Activated CD8-positive, alpha-beta memory T cell treated with anti-CD3 and anti-CD28 coated beads for 1 hour (primary cell): Measurements from ENCODE around the gene RFX1.
"Not testable (repeated sequence)": the region's sequence is repeated elsewhere in the genome, so short reads cannot be mapped to it uniquely, and the experiment has no call there.

Experiments used
- DNase-seq, 2 donors: peaks; one replicate each; pipeline ENCODE4 v3.0.0-alpha.2; 2020; ENCODE audit warnings: low read depth in 1 of 2; ENCODE audit errors: extremely low read depth in 1 of 2

The RFX1 gene

DNA sequence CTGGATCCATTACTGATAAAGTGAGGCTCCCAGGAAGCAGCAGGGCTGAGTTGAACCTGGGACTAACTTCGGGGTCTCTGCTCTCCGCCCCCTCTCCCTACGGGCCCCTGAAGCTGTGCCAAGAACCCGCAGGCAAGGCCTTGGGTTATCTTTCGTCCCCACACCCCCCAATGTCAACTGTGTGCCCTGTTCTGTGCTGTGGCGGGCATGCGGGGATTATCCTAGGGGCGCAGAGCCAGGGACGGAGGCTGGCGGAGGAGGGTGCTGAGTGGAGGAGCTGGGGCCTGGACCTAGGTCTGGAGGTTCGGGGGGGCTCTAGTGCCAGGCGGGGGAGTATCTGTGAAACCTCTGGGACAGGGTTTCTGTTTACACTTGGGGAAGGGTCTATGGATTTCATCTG, 26.4 kb downstream of the RFX1 start:
- no peak for DNase-seq

DNA sequence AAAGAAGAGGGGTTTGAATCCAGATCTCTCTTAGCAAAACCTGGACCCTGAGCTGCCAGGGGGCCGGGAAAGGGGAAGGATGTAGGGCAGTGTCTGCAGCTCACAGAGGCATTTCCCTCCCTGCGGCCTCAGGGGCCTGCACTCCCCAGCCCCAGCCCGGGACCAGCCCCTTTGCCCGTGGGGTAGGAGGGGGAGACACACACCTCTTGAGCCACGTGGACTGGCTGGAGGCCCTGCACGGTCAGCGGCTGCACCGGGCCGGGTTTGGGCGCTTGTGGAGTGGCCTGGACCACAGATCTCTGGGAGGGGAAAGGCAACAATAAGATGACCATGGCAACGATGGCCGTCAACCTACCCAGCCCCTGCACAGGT, 26.9 kb downstream of the RFX1 start:
- no peak for DNase-seq

DNA sequence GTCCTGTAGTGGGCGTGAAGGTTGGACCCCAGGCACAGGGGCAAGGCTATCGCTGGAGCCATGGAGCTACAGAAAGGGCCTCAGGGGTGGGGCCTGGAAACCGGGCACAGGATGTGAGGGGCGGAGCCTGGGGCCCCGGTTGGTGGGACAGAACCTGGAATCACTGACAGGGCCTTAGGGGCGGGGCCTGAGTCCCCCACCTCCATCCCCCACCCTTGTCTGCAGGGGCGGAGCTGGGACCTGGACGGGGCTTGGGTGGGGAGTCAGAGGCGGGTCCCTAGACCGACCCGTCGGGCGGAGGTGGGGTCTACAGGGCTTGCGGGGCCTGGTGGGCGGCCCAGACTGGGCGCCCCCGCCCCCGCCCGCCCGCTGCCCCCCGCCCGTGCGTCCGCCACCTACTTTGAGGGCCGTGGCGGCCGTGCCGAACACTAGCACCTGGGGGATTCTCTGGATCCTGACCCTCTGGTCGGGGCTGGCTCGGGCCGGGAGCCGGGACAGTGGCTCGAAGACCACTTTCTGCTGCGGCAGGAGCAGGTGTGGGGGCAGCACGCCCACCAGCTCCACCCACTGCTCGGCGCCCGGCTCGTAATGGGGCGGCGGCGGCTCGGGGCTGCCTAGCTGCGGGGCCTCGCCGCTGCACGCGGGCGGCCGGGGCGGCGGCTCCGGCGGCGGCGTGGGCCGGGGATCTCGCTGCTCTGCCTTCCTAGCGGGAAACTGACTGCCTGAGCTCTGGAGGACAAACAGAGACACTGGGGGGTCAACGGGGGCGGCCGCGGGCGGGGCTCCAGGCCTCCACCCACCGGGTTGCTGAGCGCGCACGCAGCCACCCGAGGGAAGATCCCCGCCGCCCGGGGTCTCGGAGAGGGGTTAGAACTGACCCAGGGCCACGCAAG, 27.5 kb downstream of the RFX1 start:
- DNase-seq: no peak

DNA sequence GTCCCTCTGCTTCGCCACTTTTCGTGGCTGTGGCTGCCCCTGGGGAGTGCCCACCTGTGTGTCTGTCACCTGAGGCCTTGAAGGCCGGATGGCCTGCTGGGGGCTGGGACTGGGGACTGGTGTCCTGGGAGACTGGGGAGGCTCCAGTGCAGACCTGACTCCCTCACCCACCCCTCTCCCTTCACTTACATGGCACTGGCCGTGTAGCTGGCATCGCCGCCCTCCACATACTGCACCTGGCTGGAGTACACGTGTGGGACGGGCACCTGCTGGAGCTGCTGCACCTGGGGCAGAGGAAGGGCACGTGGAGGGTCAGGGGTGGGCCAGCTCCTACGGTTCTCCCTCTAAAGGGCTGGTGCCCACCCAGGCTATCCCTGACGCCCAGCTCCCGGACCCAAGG, 28.3 kb downstream of the RFX1 start:
- DNase-seq: no peak

DNA sequence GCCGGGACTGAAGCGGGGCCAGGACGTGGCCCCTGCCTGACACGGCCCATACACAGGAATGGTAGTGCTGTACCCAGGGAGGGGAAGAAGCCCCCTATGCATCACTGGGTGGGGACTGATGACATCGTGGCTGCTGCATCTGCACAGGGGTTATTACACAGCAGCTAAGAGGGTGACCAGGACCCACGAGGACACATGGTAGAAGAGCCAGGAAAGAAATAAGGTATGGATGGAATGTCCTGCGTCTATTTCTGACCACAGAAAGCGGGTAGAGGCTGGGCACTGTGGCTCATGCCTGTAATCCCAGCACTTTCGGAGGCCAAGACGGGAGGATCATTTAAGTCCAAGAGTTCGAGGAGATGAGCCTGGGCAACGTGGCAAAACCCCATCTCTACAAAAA, 29.7 kb downstream of the RFX1 start:
- DNase-seq: no peak

DNA sequence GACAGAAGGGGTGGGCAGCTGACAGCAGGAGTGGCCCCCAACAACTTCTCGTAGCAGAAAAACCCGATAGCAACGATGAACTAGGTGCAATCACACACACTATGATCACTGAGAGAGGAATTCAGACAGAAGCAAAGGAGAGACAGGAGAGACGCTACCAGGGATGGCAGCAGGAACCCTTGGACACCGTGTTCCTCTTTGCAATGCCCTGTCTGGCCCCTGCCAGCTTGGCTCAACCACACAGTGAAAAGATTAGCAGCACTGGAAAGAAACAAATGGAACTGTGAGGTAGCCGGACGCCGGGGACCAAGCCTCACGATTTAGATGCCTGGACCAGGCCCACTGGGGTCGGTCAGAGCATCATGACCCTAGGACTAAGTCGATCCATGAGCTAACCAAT, 30.2 kb downstream of the RFX1 start:
- no peak for DNase-seq

DNA sequence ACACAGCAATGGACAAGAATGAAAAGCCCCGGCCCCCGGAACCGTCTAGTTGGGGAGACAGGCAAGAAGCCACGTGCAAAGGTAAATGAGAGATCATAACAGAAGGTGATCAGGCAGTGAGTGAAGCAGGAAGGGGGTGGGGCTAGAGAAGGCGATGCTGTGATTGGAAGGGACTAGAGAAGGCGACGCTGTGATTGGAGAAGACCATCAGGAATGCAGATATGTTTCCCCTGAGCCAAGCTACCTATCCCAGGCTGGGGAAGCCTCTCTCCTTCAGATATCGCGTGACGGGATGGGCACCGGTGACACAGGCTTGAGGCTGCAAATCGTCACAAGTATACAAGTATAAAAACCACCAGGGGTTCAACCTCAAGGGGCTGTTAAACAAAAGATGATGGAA, 32.0 kb downstream of the RFX1 start:
- no peak for DNase-seq

DNA sequence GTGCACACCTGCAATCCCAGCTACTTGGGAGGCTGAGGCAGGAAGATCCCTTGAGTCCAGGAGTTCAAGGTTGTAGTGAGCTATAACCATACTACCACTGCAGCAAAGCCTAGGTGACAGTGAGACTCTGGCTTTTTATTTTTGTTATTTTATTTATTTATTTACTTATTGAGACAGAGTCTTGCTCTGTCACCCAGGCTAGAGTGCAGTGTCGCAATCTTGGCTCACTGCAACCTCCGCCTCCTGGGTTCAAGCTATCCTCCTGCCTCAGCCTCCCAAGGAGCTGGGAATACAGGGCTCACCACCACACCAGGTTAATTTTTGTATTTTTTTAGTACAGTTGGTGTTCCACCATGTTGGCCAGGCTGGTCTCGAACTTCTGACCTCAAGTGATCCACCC, 32.6 kb downstream of the RFX1 start:
- DNase-seq: not testable (repeated sequence)

DNA sequence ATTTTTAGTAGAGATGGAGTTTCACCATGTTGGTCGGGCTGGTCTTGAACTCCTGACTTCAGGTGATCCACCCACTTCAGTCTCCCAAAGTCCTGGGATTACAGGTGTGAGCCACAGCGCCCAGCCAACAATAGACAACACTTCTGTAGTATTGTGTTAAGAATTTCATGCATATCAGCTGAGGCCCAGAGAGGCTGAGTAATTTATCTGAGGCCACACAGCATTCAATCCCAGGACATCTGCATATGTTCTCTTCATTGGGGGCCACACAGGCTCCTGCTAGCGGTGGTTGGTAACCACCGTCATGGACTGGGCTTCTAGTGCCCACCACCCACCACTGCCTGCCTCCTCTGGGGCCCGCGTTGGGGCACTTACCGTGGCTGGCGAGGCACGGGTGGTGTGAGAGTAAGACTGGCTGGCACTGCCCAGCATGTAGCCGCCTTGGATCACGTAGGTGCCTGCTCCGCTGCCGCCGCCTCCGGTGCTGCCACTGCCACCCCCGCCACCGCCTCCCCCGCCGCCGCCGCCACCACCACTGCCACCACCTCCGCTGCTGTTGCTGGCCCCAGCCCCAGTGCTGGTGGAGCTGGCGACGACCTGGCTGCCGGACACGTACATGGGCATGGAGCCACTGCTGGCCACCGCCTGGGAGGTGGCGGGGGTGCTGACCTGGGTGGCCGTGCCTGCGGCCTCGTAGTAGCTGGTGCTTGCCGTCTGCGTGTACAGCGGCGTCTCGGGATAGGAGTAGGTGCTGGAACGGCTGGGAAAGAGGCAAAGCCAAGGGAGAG, 33.6 kb downstream of the RFX1 start:
- DNase-seq: no peak

DNA sequence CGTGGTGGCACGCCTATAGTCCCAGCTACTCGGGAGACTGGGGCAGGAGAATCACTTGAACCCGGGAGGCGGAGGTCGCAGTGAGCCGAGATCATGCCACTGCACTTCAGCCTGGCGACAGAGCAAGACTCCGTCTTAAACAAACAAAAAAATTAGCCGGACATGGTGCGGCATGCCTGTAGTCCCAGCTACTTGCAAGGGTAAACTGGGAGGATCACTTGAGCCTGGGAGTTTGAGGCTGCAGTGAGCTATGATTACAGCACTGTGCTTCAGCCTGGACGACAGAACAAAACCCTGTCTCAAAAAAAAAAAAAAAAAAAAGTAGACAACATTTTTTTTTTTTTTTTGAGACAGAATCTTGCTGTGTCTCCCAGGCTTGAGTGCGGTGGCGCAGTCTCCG, 34.3 kb downstream of the RFX1 start:
- not testable (repeated sequence) for DNase-seq

DNA sequence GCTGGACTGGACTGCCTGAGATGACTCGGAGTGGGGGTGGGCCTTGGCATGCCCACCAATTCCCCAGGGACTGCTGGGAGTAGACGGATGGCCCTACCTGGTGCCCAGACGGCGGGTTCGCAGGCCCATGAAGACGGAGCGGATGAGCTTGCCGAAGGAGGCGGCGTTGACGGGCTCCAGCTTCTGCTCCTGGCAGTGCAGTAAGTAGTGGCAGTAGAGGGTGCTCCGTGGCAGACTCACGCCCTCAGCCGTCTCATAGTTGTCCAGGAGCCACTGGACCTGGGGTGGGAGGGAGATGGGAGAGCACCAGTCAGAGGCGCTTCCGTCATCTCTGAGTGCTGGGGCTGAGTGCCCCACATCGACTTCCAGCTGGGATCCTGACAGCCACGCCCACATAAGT, 36.2 kb downstream of the RFX1 start:
- no peak for DNase-seq

DNA sequence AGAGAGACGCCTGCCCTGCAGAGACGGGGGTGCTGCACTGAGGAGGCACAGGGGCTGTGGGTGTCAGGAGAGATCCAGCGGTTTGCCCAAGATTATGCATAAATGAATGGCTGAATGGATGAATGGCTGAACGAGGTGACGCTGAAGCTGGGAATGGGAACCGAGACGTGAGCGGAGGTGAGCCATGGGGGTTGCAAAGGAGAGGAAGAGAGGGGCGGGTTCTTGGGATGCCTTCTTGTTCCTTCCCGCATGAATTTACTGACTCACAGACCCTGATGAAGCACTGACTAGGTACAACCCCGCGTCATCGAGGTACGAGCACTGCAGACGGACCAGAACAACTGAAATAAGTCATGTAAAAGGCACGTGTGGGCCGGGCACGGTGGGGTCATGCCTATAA, 37.1 kb downstream of the RFX1 start:
- no peak for DNase-seq

DNA sequence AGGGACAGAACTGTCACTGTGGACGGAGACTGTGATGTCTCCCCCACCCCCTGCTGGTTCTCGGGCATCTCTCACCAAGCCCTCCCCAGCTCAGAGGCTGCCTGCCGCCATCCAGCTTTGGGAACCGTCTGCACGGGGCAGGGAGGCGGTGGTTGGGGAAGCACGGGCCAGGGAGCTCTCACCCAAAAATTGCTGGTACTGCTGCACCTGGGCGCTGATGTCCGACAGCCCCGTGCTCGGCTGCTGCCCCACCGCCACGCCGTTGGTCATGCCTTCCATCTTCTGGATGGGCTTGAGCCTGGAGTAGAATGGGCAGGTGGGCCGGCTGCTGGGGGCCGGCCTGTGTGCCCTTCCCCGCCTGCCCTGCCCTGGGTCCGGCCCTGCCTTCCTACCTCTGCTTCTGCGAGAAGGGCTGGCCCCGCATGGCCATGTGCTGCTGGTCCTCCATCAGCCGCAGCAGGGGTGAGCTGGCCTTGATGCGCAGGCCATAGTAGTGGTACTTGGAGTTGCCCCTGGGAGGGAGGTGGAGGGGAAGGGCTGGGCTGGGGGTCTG, 37.7 kb downstream of the RFX1 start:
- DNase-seq: no peak

DNA sequence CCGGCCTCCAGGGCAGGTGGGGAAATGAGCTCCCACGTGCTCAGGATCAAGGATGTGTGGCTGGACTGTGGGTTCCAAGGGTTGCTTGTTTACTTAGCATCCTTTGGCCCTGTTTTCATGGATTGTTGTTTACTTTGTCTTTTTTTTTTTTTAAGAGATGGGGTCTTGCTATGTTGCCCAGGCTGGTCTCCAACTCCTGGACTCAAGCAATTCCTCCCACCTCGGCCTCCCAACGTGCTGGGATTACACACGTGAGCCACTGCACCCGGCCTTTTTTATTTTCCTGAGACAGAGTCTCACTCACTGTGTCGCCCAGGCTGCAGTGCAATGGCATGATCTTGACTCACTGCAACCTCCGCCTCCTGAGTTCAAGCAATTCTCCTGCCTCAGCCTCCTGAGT, 38.9 kb downstream of the RFX1 start:
- not testable (repeated sequence) for DNase-seq

DNA sequence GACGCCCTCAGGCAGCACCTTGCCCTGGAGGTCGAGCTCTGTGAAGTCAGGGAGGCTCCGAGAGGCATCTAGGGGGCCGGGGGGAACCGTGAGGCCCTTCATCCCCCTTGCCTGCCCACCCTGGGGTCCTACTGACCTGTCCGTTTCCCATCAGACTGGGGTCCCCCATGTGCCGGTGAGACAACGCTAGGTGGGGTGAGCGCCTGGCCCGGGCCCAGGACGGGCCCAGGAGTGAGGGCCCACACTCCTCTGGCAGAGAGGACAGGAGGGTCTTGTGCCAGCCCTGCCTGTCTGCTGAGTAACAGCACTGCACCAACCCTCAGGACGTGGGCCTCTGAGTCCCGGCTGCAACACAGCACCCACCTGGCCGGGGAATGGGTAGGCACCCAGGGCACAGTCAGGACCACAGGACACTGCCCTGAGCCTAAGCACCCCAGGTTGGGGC, 39.4 kb downstream of the RFX1 start:
- no peak for DNase-seq

DNA sequence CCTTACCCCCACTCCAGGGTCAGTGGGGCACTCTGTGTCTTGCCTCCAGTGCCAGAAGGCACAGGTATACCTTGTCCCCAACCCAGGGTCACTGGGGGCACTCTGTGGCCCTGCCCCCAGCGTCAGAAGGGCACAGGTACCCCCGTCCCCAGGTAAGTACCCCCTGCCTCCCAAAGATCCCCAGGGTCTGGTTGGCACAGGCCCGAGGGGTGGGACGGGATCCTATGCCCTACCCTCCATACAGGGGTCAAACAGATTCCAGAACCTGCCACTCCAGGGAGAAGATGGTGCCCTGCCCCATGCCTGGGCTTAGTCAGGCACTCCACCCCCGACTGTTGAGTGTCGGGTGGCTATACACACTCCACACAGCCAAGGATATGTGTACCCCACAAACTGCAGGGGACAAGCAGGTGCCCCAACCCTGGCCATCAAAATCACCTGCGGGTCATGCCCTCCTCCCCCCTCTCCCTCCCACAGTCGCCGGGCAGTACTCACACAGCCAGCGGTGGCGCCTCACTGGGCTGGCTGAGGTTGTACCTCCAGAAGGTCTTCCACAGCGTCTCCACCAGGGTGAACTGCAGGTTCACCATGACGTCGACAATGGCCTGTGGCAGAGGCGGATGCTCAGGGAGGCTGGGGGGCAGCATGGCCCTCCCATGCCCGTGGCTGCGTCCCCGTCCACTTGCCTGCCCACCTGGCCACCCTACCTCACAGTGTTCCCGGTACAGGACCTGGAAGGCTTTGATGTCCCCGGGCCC, 40.0 kb downstream of the RFX1 start:
- DNase-seq: no peak

DNA sequence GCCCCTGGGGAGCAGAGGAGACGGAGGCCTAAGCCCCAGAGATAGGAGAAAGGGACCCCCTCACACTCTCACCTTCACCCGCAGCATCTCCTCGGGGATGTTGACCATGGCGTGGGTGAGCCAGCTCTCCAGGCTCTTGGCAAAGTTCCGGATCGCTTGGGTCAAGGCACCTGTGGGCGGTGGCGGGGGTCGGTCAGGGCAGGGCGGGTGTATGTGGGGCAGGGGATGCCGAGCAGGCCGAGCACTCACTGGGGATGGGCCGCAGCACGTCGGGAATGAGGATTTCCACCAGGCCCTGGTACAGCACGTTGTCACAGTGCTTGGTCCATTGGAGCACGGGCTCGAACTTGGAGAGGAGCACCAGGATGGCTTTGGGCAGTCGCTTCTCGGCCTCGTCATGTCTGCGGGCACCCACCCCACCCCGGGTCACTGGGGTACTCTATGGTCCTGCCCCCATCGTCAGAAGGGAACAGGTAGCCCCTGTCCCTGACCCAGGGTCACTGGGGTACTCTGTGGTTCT, 40.7 kb downstream of the RFX1 start:
- DNase-seq: no peak

DNA sequence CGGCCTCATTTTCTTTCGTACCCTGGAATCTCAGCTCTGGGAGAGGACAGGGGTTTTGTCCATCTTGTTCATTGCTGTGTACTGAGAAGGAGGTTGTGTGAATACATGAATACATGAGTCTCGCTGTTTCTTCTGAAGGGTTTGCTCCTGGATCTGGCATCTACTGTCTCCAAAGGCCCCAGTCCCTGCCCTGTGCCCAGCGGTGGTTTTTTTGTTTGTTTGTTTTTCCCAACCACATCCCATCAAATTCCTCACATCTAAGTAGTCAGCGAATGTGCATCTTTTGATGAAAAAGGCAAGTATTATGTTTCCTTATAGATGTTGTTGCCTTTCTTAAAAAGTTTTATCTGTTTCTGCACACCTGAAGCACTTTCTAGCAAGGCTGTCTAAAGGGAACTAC, 41.3 kb downstream of the RFX1 start:
- DNase-seq: no peak

DNA sequence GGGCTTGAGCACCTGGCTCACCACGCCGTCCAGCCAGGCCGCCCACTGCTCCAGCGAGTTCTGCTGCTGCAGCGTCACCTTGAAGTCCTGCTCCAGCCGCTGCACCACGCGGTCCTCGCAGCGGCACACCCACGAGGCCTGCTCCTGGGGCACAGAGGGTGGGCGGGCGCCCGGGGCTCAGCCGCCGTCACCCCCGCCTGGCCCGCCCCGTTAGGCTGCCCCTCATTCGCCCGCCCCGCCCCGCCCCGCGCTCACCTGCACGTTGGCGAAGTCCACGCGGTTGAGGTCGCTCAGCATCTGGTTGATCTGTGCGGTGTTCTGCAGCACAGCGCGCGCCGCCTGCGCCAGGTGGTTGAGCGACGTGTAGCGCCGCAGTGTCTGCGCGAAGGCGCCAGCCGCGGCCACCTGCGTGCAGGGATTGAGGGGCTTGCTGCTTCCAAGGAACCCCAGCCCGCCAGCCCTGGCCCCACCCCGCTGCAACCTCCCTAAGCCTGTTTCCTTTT, 42.5 kb downstream of the RFX1 start:
- no peak for DNase-seq

DNA sequence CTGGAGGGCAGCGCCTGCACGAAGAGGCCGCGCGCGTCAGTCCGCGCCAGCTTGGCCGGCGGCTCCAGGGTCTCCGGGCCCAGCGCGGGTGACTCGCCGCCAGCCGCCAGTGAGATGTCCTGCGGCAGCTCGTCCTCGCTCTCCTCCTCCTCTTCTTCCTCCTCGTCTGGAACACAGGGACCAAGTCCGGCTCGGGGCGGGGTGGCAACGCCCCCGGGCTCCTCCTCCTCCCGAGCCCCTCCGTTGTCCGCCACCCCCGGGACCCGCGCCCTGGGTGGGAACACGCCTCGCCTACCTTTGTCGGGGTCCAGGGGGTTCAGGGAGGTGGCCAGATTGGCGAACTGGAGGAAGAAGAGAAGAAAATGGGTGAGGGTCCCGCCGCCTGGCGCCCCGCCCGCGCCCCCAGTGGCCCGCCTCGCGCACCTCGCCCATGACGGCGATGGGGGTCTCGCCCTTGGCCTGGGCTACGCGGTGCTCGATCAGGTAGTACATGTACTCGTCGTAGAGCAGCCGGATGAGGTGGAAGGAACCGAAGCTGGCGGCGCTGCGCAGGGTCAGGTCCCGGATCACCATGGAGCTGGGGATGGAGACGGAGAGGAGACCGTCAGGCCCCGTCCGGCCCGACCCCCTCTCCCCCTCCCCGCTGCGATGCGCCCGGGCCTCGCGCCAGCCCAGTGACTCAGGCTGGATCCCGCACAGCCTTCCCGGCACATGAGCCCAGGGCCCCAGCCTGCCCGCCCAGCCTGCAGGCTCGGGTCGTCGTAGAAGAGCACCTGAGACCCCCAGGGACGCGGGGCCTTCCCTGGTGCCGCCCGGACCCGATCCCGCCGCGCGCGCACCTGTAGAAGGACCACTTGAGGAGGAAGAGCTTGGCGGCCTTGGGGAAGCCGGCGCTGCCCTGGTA, 43.2 kb downstream of the RFX1 start:
- no peak for DNase-seq
